ENCODE results near the gene SUSD1. TPM values are rescaled to one million over a fixed set of nuclear protein-coding genes. Genes with fewer than 3 reads are reported as not detected.
"Not testable (repeated sequence)": the region's sequence is repeated elsewhere in the genome, so short reads cannot be mapped to it uniquely, and the experiment has no call there.

Gene SUSD1
- total RNA-seq, 1 donor from 2014 or later: 35.9 TPM

- peak in 1 of 2 donors; percentile 45 for DNase-seq (ENCODE audit: low read depth in 2 of 2)
Measured at GRCh38 chr9:112174222-112174964, 704 bp downstream of the SUSD1 start.

DNA sequence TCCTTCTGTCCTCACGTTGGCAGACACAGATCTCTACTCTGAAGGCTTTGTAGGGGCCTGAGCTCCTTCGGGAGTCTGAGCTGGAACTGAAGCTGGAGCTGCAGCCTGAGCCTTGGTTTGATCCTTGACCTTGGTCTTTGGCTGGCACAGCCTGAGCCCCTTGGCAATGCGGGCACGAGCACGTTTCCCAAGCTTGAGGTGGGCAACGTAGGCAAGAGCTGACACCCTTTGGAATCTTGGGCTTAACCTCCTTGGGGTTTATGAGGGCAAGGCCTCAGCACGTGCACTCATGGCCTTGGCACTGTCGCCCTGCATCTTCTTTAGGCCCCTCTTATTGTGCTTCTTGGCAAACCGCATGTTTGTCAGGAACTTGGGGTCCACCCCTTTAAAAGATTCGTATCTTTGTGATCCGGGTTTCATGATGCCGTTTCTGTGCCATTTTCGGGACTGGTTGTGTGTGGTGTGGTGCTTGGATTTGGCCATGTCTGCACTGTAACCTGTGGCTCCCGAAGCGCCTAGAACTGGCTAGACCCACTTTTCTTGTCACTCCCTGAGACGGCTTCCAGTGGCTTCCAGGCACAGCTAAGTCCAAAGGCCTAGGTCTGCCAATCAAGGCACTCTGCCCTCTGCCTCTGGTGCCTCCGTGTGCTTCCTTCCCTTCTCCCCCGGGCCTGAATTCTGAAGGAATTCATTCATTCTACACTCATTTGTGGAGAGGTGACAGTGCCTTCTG is 1.4 kb downstream of the SUSD1 start:
- no peak for DNase-seq (ENCODE audit: low read depth in 2 of 2)

DNA sequence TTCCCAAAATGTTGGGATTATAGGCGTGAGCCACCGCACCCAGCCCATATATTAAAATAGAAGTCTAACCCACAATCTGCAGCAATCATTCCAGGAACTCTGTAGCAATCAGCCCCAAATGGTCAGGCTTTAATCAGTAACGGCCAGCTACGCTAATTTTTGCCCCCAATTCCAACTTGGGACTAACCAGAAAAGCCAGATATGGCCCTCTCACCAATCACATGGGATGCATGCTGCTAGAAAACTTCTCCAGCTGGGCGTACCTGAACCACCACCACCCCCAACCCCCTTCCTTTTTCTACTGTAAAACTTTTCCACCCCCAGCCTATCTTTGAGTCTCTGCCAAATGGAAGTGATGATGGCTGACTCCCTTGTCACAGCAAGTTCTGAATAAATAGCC is 4.1 kb downstream of the SUSD1 start:
- DNase-seq (ENCODE audit: low read depth in 2 of 2): no peak

DNA sequence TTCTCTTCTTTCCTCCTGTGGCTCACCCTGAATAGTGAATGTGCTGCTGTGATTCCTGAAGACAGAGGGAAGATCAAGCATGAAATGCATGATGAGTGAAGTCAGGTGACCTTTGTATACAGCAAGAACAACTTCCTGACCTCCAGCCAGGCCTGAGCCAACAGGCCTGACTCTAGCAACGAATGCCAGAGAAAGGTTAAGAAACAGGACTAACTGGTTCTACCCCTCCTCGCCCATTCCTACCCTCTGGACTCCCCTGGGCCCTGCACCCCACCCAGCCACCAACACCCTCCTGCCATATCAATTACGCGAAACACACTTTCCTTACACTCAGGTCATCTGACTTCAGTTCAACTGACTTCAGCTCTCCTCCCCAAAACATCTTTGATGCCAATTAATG is 4.9 kb downstream of the SUSD1 start:
- DNase-seq (ENCODE audit: low read depth in 2 of 2): no peak

- no peak for DNase-seq (ENCODE audit: low read depth in 2 of 2)
Measured at GRCh38 chr9:112169368-112169767, 5.7 kb downstream of the SUSD1 start.

DNA sequence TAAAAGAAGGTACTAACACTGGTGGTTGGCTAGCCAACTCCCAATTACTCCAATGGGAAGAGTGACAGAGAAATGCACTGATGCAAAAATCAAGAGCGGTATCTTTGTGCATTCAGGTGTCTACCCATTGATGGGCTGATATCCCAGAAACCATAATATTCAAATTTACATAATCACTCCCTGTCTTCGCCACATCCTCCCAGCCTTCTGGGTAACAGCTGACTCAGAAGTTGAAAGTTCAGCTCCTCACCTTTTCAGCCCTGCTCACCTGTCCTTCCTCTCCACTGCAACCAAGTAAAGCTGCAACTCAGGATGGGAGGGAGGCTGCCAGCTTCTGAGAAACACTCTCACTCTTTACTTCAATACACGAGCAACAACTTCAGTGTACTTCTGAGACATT is 6.9 kb downstream of the SUSD1 start:
- DNase-seq (ENCODE audit: low read depth in 2 of 2): no peak

DNA sequence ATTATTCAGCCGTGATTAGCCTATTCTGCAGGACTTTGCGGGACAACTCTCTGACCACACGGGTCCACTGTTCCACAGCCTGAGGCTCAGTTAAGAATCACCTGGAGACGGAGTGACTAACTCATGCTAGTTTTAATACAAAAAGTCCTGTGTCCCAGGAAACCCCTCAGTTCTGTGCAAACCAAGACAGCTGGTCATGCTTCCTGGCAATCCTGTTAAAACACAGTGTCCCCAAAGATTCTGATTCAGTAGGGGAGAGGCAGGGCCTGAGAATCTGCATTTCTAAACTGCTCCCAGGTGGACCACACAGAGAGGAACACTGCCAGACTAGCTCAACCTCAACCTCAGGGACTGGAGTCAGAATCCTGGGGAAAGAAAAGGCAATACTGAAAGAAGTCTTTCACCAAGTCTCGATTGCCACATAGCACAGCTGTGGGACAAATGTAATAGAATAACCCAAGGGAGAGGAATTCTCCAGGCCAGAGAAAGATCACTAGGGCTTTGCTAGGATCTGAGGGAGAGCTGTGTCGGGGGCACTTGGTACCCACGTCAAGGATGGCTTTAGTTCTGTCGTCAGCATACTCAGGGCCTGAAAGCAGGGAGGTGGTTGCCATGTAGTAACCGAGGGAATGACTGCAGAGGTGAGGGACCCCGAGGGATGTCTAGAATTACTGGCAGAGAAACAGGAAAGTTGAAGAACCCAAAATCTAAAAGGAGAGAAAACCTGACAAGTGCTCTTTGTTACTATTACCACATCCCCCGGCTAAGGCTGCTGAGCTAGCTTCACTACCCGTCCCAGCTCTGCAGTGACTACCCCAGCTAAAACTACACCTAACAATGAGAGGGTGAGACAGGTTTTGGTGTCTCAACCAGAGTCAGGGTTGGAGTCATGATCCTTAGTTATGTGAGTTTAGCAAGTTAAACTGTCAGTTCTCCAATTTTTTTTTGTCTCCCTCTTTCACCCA is 8.6 kb downstream of the SUSD1 start:
- DNase-seq (ENCODE audit: low read depth in 2 of 2): no peak

DNA sequence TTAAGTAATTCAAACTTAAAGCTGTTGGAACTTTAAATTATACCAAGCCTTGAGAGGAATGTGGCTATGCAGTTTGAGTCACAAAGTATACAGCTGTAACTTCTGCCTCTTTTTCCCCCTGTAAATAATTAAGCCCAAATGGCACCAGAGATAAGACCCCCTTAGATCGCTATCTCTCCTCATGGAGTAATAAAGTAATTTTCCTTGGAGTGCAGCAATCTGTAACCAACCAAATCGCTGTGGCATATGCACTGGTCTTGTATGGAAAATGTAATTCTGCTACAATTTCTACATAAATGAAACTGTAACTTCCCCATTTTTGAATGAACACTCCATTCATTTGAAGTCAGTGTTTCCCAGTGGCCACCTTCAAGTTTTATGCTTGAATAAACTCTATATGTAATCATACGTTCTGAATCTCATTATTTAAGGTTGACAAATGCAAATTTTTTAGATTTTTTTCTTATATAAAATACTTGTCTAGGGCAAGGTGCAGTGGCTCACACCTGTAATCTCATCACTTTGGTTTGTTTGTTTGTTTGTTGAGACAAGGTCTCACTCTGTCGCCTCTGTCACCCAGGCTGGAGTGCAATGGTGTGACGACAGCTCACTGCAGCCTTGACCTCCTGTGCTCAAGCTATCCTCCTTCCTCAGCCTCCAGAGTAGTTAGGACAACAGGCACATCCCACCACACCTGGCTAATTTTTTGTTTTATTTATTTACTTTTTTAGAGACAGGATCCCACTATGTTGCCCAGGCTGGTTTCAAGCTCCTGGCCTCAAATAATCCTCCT is 12.3 kb downstream of the SUSD1 start:
- DNase-seq (ENCODE audit: low read depth in 2 of 2): no peak

DNA sequence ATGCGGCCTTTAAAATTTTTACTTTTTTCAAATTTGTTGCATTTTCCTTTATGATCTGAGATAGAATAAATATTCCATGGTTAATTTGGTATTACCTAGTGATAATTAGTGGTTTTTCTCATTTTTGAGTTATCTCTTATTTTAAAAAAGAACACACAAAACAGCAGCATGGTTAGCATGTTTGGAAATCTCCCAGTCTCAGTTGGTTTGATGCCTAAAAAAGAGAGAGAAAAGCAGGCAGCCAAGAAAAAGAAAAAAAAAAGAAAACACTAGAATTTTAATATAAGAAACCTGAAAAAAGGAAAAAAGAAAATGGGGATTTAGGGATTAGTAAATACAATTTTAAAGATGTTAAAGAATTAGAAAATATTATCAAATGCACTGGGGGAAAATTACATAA is 15.3 kb downstream of the SUSD1 start:
- DNase-seq (ENCODE audit: low read depth in 2 of 2): no peak

DNA sequence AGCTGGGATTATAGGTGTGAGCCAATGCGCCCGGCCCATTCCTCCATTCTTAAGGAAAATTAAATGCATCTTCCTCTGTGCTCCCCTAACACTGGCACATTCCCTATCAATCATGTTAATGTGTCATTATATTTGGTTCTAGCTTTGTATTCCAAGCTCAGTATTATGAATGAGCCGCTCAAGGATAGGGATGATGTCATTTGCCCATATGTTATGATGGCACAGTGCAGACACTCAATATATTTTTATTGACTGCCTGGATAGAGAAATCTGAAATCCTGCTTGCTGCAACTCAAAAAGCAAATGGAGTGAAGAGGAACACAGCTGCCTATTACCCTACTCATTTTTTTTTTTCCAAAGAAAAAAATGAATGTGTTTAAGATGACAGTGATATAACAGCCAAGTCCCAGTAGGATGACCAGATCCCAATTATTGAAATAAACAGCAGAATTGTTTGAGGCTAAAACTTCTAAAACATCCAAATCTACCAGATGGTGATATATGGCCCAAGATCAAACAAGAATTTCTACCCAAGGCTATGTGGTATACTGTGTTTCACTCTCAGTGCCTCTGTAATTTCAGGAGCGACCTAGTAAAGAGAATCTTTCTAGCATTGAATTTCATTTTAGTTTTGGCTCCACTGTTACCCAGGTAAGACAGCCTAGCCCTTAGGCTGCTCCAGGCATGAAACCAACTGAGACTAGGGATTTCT is 16.3 kb downstream of the SUSD1 start:
- DNase-seq (ENCODE audit: low read depth in 2 of 2): no peak

DNA sequence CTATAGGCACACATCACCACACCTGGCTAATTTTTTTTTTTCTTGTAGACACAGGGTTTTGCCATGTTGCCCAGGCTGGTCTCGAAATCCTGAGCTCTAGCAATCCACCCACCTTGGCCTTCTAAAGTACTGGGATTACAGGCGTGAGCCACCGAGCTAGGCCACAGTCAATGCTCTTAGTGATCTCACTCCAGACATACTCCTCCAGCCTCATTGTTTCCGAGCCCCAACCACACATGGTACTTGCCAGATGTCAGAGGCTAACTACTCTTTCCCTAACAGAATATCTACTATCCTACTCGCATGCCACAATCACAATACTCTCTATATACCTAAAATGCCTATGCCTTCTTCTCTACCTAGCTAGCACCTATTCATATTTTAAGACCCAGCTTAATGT is 17.1 kb downstream of the SUSD1 start:
- DNase-seq (ENCODE audit: low read depth in 2 of 2): no peak

DNA sequence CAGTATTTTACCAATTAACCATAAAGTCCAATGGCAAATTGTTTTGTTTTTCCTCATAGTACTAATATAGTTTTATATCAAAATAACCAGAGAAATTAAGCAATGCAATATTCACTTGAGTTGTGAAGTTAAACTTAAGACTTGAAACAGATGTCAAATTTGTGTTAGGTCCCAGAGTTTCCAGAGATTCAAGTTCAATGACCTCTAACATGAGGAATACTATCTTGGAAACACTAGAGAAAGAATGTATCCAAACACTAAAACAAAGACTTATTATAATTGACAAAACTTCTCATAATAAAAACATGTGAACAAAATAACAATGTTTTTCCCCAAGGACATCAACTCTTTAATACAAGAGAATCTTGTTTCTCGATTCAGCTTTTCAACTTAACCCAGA is 18.0 kb downstream of the SUSD1 start:
- DNase-seq (ENCODE audit: low read depth in 2 of 2): no peak

GRCh38 chr9:112149211-112149610 is 25.9 kb downstream of the SUSD1 start:
- DNase-seq (ENCODE audit: low read depth in 2 of 2): no peak

DNA sequence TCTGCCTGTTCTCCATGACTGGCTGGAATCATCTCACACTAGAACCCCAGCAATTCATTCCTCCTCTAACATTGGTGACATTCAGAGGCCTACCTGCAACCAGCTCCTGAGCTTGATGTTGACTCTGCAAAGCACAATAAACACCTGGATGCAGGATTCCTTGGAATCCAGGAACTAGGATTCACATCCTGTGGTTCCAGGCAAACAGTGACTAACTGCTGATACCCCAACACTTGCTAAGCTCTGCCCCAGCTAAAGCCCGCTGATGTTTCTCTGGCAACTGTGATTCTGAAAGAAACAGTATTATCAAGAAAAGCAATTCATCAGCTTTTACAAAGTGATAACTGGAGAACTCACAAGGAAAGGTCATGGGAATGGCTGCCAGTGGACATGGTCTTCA is 29.2 kb downstream of the SUSD1 start:
- no peak for DNase-seq (ENCODE audit: low read depth in 2 of 2)

DNA sequence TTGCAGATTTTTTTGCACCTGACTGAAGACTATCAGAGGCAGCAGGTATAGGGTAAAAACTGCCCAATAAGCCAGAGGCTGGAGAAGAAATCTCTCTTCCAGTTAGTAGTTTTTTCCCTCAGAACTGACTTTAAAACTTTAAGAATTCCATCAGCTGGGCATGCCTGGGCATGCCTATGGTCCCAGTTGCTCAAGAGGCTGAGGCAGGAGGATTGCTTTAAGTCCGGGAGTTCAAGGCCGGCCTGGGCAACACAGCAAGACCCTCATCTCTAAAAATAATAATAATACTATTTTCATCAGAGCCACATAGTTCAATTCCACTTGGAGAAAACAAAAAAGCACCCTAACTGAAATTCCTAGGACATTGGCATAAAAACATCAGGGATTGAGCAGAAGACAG is 30.3 kb downstream of the SUSD1 start:
- DNase-seq (ENCODE audit: low read depth in 2 of 2): no peak

- DNase-seq (ENCODE audit: low read depth in 2 of 2): peak in 1 of 2 donors; percentile 15
Measured at GRCh38 chr9:112142420-112142819, 32.7 kb downstream of the SUSD1 start.

GRCh38 chr9:112140936-112141335 is 34.2 kb downstream of the SUSD1 start:
- DNase-seq (ENCODE audit: low read depth in 2 of 2): no peak

DNA sequence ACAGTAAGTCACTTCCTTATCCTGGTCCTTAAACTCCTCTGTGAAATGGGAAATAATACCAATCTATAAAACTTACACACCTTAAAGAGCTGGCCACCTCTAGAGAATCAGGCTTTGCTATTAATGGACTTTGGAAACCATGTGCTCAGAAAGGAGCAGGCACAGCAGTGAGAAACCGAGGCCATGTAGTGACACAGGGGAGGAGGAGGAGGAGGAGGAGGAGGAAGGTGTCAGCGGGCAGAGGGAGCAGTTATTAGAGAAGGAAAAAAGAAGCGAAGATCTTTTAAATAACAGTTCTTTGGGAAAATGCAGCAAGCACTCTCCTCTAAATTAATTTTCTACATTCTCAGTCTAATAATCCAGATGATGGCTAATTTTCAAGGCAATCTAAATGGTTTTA is 38.0 kb downstream of the SUSD1 start:
- no peak for DNase-seq (ENCODE audit: low read depth in 2 of 2)

GRCh38 chr9:112135706-112136105 is 39.4 kb downstream of the SUSD1 start:
- no peak for DNase-seq (ENCODE audit: low read depth in 2 of 2)

DNA sequence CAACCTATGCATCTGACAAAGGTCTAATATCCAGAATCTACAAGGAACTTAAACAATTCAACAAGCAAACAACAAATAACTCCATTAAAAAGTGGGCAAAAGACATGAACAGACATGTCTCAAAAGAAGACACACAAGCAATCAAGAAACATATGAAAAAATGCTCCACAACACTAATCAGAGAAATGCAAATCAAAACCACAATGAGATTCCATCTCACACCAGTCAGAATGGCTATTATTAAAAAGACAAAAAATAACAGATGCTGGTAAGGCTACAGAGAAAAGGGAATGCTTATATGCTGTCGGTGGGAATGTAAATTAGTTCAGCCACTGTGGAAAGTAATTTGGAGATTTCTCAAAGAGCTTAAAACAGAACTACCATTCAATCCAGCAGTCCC is 41.3 kb downstream of the SUSD1 start:
- not testable (repeated sequence) for DNase-seq (ENCODE audit: low read depth in 2 of 2)

DNA sequence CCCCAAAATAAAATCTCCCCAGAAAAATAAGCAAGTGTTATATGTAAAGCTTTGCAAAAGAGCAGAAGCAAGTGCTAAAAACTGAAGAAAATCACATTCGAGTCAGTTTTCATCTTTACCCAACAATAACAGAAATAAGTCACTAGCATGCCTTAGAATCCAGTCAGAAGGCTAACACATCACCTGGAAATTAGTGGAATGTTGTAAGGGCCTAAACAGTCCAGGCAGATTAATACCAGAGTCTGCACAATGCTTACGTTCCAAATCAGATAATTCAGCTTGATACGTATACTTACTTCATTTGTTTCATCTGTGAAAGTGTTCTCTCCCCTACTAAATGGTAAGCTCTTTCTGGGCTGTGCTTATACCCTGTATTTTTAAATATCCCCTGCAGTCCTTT is 42.7 kb downstream of the SUSD1 start:
- DNase-seq (ENCODE audit: low read depth in 2 of 2): no peak
